Muscle of leg (tissue), 11 donors: ENCODE measurements around the gene APOA4. TPM values are rescaled to one million over a fixed set of nuclear protein-coding genes. Genes with fewer than 3 reads are reported as not detected.

Experiments used
- DNase-seq: peaks from one replicate; pipeline ENCODE4 v3.0.0; 2013
- H3K27ac ChIP-seq: one replicate; pipeline ENCODE4 v1.5.1; 2013; ENCODE audit warnings: mild to moderate bottlenecking, low read length, control low read depth
- H3K27me3 ChIP-seq: one replicate; pipeline ENCODE4 v1.6.1; 2013; ENCODE audit warnings: low read length; ENCODE audit not compliant: control insufficient read depth, insufficient read depth
- H3K36me3 ChIP-seq: one replicate; pipeline ENCODE4 v1.6.1; 2013; ENCODE audit warnings: low read length; ENCODE audit not compliant: control insufficient read depth, insufficient read depth
- H3K4me1 ChIP-seq: one replicate; pipeline ENCODE4 v1.6.1; 2013; ENCODE audit warnings: low read length; ENCODE audit not compliant: control insufficient read depth, insufficient read depth
- H3K4me3 ChIP-seq: one replicate; pipeline ENCODE4 v1.5.1; 2013; ENCODE audit warnings: low read length, control low read depth
- H3K9me3 ChIP-seq: replicated peaks from 2 replicates; pipeline ENCODE4 v1.6.1; 2013; ENCODE audit warnings: low read depth, low read length; ENCODE audit not compliant: control insufficient read depth
- WGBS: methylation state at CpG from one replicate; pipeline ENCODE4 v1.1.5; 2013; ENCODE audit warnings: missing lambda C conversion rate; ENCODE audit not compliant: insufficient coverage; 5-methylcytosine and 5-hydroxymethylcytosine counted together
- polyA plus RNA-seq, 8 donors: library from polyadenylated mRNA; unstranded; fragments of 120-200 nt; gene quantifications; one replicate each; pipeline versions ENCODE4 v1.2.1 to v1.2.3, GENCODE V29; 2013; ENCODE audit warnings: inconsistent platforms in 1 of 8, low replicate concordance in 1 of 8; ENCODE audit not compliant: insufficient read length in 8 of 8, insufficient read depth in 1 of 8
- total RNA-seq: library from RNA; stranded (reverse); fragments of 120-200 nt; gene quantifications from one replicate; pipeline ENCODE4 v1.2.4, GENCODE V29; 2013

The APOA4 gene
- total and polyA plus RNA-seq, 9 donors = 0.23 to 178 (median 17.1) TPM; not detected in 5

DNA sequence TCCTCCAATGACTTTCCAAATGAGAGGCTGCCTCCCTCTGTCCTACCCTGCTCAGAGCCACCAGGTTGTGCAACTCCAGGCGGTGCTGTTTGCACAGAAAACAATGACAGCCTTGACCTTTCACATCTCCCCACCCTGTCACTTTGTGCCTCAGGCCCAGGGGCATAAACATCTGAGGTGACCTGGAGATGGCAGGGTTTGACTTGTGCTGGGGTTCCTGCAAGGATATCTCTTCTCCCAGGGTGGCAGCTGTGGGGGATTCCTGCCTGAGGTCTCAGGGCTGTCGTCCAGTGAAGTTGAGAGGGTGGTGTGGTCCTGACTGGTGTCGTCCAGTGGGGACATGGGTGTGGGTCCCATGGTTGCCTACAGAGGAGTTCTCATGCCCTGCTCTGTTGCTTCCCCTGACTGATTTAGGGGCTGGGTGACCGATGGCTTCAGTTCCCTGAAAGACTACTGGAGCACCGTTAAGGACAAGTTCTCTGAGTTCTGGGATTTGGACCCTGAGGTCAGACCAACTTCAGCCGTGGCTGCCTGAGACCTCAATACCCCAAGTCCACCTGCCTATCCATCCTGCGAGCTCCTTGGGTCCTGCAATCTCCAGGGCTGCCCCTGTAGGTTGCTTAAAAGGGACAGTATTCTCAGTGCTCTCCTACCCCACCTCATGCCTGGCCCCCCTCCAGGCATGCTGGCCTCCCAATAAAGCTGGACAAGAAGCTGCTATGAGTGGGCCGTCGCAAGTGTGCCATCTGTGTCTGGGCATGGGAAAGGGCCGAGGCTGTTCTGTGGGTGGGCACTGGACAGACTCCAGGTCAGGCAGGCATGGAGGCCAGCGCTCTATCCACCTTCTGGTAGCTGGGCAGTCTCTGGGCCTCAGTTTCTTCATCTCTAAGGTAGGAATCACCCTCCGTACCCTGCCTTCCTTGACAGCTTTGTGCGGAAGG, 9.5 kb upstream of the APOA4 start:
- Histone ChIP-seq H3K4me1 (peaks cover 22% of the 10 kb centered on the region), H3K36me3 (no peaks in the 10 kb centered on the region), H3K27me3 (no peaks in the 10 kb centered on the region), H3K9me3 (no peaks in the 10 kb centered on the region), H3K27ac (no peak overlapping the region), H3K4me3 (no peak overlapping the region)
- DNase-seq = no peak
- 80% methylated on average over 7 of the region's 13 CpGs for WGBS

DNA sequence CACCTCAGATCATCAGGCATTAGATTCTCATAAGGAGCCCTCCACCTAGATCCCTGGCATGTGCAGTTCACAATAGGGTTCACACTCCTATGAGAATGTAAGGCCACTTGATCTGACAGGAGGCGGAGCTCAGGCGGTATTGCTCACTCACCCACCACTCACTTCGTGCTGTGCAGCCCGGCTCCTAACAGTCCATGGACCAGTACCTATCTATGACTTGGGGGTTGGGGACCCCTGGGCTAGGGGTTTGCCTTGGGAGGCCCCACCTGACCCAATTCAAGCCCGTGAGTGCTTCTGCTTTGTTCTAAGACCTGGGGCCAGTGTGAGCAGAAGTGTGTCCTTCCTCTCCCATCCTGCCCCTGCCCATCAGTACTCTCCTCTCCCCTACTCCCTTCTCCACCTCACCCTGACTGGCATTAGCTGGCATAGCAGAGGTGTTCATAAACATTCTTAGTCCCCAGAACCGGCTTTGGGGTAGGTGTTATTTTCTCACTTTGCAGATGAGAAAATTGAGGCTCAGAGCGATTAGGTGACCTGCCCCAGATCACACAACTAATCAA, 8.8 kb upstream of the APOA4 start:
- WGBS = 95% methylated on average over 2 of the region's 7 CpGs
- H3K4me3 ChIP-seq = no peak overlapping the region
- DNase-seq = no peak
- no peaks in the 10 kb centered on the region for H3K27me3 ChIP-seq
- H3K27ac ChIP-seq = no peak overlapping the region
- no peaks in the 10 kb centered on the region for H3K36me3 ChIP-seq
- H3K9me3 ChIP-seq = no peaks in the 10 kb centered on the region
- peaks cover 22% of the 10 kb centered on the region for H3K4me1 ChIP-seq

DNA sequence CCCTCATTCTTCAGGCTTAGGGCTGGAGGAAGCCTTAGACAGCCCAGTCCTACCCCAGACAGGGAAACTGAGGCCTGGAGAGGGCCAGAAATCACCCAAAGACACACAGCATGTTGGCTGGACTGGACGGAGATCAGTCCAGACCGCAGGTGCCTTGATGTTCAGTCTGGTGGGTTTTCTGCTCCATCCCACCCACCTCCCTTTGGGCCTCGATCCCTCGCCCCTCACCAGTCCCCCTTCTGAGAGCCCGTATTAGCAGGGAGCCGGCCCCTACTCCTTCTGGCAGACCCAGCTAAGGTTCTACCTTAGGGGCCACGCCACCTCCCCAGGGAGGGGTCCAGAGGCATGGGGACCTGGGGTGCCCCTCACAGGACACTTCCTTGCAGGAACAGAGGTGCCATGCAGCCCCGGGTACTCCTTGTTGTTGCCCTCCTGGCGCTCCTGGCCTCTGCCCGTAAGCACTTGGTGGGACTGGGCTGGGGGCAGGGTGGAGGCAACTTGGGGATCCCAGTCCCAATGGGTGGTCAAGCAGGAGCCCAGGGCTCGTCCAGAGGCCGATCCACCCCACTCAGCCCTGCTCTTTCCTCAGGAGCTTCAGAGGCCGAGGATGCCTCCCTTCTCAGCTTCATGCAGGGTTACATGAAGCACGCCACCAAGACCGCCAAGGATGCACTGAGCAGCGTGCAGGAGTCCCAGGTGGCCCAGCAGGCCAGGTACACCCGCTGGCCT, 7.2 kb upstream of the APOA4 start:
- Histone ChIP-seq H3K4me1 (peaks cover 11% of the 10 kb centered on the region), H3K4me3 (no peak overlapping the region), H3K36me3 (no peaks in the 10 kb centered on the region), H3K27me3 (no peaks in the 10 kb centered on the region), H3K9me3 (no peaks in the 10 kb centered on the region), H3K27ac (no peak overlapping the region)
- no peak for DNase-seq
- 92% methylated on average over 13 of the region's 17 CpGs for WGBS

DNA sequence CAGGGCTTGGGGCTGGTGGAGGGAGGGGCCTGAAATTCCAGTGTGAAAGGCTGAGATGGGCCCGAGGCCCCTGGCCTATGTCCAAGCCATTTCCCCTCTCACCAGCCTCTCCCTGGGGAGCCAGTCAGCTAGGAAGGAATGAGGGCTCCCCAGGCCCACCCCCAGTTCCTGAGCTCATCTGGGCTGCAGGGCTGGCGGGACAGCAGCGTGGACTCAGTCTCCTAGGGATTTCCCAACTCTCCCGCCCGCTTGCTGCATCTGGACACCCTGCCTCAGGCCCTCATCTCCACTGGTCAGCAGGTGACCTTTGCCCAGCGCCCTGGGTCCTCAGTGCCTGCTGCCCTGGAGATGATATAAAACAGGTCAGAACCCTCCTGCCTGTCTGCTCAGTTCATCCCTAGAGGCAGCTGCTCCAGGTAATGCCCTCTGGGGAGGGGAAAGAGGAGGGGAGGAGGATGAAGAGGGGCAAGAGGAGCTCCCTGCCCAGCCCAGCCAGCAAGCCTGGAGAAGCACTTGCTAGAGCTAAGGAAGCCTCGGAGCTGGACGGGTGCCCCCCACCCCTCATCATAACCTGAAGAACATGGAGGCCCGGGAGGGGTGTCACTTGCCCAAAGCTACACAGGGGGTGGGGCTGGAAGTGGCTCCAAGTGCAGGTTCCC, 6.5 kb upstream of the APOA4 start, which contains the start of gene APOC3:
TSS of gene APOC3 (plus strand) at position 383 of the 659 bp plus-strand sequence. CDS start 676 bp downstream, outside the sequence.
- 73% methylated on average over 5 of the region's 9 CpGs for WGBS
- Histone ChIP-seq H3K9me3 (no peaks in the 10 kb centered on the region), H3K27ac (no peak within 1 kb of the TSS), H3K4me3 (no peak within 1 kb of the TSS), H3K4me1 (peaks cover 4% of the 10 kb centered on the region), H3K27me3 (no peaks in the 10 kb centered on the region), H3K36me3 (no peaks in the 10 kb centered on the region)
- no peak for DNase-seq

DNA sequence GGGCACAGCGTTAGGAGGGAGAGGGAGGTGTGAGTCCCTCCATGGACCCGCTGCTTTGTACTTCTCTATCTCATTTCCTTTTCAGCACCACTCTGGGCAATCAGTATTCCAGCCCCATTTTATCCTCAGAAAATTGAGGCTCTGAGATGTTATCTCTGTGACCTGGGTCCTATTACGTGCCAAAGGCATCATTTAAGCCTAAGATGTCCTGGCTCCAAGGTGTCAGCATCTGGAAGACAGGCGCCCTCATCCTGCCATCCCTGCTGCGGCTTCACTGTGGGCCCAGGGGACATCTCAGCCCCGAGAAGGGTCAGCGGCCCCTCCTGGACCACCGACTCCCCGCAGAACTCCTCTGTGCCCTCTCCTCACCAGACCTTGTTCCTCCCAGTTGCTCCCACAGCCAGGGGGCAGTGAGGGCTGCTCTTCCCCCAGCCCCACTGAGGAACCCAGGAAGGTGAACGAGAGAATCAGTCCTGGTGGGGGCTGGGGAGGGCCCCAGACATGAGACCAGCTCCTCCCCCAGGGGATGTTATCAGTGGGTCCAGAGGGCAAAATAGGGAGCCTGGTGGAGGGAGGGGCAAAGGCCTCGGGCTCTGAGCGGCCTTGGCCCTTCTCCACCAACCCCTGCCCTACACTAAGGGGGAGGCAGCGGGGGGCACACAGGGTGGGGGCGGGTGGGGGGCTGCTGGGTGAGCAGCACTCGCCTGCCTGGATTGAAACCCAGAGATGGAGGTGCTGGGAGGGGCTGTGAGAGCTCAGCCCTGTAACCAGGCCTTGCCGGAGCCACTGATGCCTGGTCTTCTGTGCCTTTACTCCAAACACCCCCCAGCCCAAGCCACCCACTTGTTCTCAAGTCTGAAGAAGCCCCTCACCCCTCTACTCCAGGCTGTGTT, 5.8 kb upstream of the APOA4 start:
- H3K36me3 ChIP-seq = no peaks in the 10 kb centered on the region
- WGBS = 44% methylated on average over 4 of the region's 16 CpGs
- no peaks in the 10 kb centered on the region for H3K9me3 ChIP-seq
- H3K27me3 ChIP-seq = no peaks in the 10 kb centered on the region
- DNase-seq = no peak
- no peak overlapping the region for H3K27ac ChIP-seq
- peaks cover 3% of the 10 kb centered on the region for H3K4me1 ChIP-seq
- H3K4me3 ChIP-seq = no peak overlapping the region

GRCh38 chr11:116827461-116827860, 4.4 kb upstream of the APOA4 start:
- H3K9me3 ChIP-seq = no peaks in the 10 kb centered on the region
- WGBS = 87% methylated on average over 5 of the region's 6 CpGs
- no peak overlapping the region for H3K27ac ChIP-seq
- no peak for DNase-seq
- H3K4me3 ChIP-seq = no peak overlapping the region
- peaks cover 3% of the 10 kb centered on the region for H3K4me1 ChIP-seq
- H3K27me3 ChIP-seq = no peaks in the 10 kb centered on the region
- no peaks in the 10 kb centered on the region for H3K36me3 ChIP-seq

- WGBS = 40% methylated on average over 8 of the region's 9 CpGs
- Histone ChIP-seq H3K27me3 (no peaks in the 10 kb centered on the region), H3K36me3 (no peaks in the 10 kb centered on the region), H3K4me1 (peaks cover 3% of the 10 kb centered on the region), H3K4me3 (no peak overlapping the region), H3K27ac (no peak overlapping the region), H3K9me3 (no peaks in the 10 kb centered on the region)
- no peak for DNase-seq
Measured at GRCh38 chr11:116826751-116827431, 3.8 kb upstream of the APOA4 start.

GRCh38 chr11:116825854-116826750, 3.0 kb upstream of the APOA4 start:
- Histone ChIP-seq H3K4me3 (no peak overlapping the region), H3K27me3 (peaks cover 2% of the 10 kb centered on the region), H3K4me1 (peaks cover 3% of the 10 kb centered on the region), H3K9me3 (no peaks in the 10 kb centered on the region), H3K36me3 (no peaks in the 10 kb centered on the region), H3K27ac (no peak overlapping the region)
- WGBS = 79% methylated on average over 22 of the region's 22 CpGs
- no peak for DNase-seq
